Body of pancreas (tissue), 4 donors: Measurements from ENCODE around the gene SRPK3.

ENCODE experiments used
- CTCF ChIP-seq, 7 experiments: fragments of 450-650 bp in 4 of 7; fragments of 200-600 bp in 3 of 7; sonication (generic) in 3 of 7; IDR thresholded peaks; one replicate each; pipeline ENCODE4 v1.5.1; 2016 to 2019; ENCODE audit warnings: antibody characterized with exemption in 7 of 7
- POLR2A ChIP-seq, 3 donors: fragments of 450-650 bp; IDR thresholded peaks; one replicate each; pipeline ENCODE4 v1.6.1; 2016; ENCODE audit warnings: antibody characterized with exemption in 3 of 3, mild to moderate bottlenecking in 2 of 3

GRCh38 chrX:153750127-153750774, 30.6 kb upstream of the SRPK3 start:
- no peak for TF ChIP-seq CTCF (IDR thresholded peaks at IDR 0.05)
- no peak for TF ChIP-seq POLR2A (IDR thresholded peaks at IDR 0.05)
